ENCODE results near the gene LRRTM4. TPM values are rescaled to one million over a fixed set of nuclear protein-coding genes. Genes with fewer than 3 reads are reported as not detected.

The LRRTM4 gene
- total RNA-seq, 1 experiment from 2014 or later, result 0.13 TPM

- no peak for TF ChIP-seq EZH2 (IDR thresholded peaks at IDR 0.05; ENCODE audit: borderline replicate concordance, low read depth, low read length, poor library complexity, severe bottlenecking)
- H3K36me3 ChIP-seq (ENCODE audit: insufficient read depth, low read length, poor library complexity, severe bottlenecking), result no peaks in the 10 kb centered on the region
- ChIA-PET CTCF (no interaction called here), POLR2A (ENCODE audit: low non-redundant PET) (no interaction called here)
- no peaks in the 10 kb centered on the region for H3K4me1 ChIP-seq (ENCODE audit: insufficient read depth, low read length, poor library complexity, severe bottlenecking)
- no TSS peak for BruUV-seq (replicated peaks)
- intact Hi-C loops (cut with micrococcal nuclease; ENCODE audit: unreplicated experiment), result no loop called here
- H3K27me3 ChIP-seq (replicated peaks; ENCODE audit: insufficient read depth, low read depth, low read length, poor library complexity), result no peaks in the 10 kb centered on the region
- H3K4me3 ChIP-seq (ENCODE audit: low read depth, low read length, poor library complexity, severe bottlenecking), result no peak overlapping the region
- H3K27ac ChIP-seq (ENCODE audit: low read depth, low read length, poor library complexity, severe bottlenecking), result no peak overlapping the region
- no peak for DNase-seq (ENCODE audit: low spot score)
- no peaks in the 10 kb centered on the region for H3K9me3 ChIP-seq (ENCODE audit: low read depth, low read length, poor library complexity, severe bottlenecking)
Measured at GRCh38 chr2:77309725-77310124, 212.5 kb downstream of the LRRTM4 start.

- no peak for DNase-seq (ENCODE audit: low spot score)
- intact Hi-C loops (cut with micrococcal nuclease; ENCODE audit: unreplicated experiment), result no loop called here
- Histone ChIP-seq H3K36me3 (ENCODE audit: insufficient read depth, low read length, poor library complexity, severe bottlenecking) (no peaks in the 10 kb centered on the region), H3K27ac (ENCODE audit: low read depth, low read length, poor library complexity, severe bottlenecking) (no peak overlapping the region), H3K4me1 (ENCODE audit: insufficient read depth, low read length, poor library complexity, severe bottlenecking) (no peaks in the 10 kb centered on the region), H3K9me3 (ENCODE audit: low read depth, low read length, poor library complexity, severe bottlenecking) (no peaks in the 10 kb centered on the region), H3K4me3 (ENCODE audit: low read depth, low read length, poor library complexity, severe bottlenecking) (no peak overlapping the region), H3K27me3 (replicated peaks; ENCODE audit: insufficient read depth, low read depth, low read length, poor library complexity) (no peaks in the 10 kb centered on the region)
- POLR2A ChIA-PET (ENCODE audit: low non-redundant PET), result no interaction called here
- CTCF ChIA-PET, result no interaction called here
- no TSS peak for BruUV-seq (replicated peaks)
- TF ChIP-seq CTCF (conservative IDR thresholded peaks at IDR 0.05; ENCODE audit: low read depth, low read length) (no peak), EZH2 (IDR thresholded peaks at IDR 0.05; ENCODE audit: borderline replicate concordance, low read depth, low read length, poor library complexity, severe bottlenecking) (no peak)
Measured at GRCh38 chr2:77301441-77301840, 220.7 kb downstream of the LRRTM4 start.

GRCh38 chr2:77296791-77297190 lies 225.4 kb downstream of the LRRTM4 start:
- no peak for DNase-seq (ENCODE audit: low spot score)
- intact Hi-C loops (cut with micrococcal nuclease; ENCODE audit: unreplicated experiment), result no loop called here

More at GRCh38 chr2:77296791-77297190, 225.4 kb downstream of the LRRTM4 start:
- CTCF ChIA-PET, result no interaction called here
- TF ChIP-seq EZH2 (IDR thresholded peaks at IDR 0.05; ENCODE audit: borderline replicate concordance, low read depth, low read length, poor library complexity, severe bottlenecking), result no peak
- TF ChIP-seq CTCF (conservative IDR thresholded peaks at IDR 0.05; ENCODE audit: low read depth, low read length), result no peak
- no peaks in the 10 kb centered on the region for H3K4me1 ChIP-seq (ENCODE audit: insufficient read depth, low read length, poor library complexity, severe bottlenecking)
- no peaks in the 10 kb centered on the region for H3K27me3 ChIP-seq (replicated peaks; ENCODE audit: insufficient read depth, low read depth, low read length, poor library complexity)
- POLR2A ChIA-PET (ENCODE audit: low non-redundant PET), result no interaction called here
- H3K27ac ChIP-seq (ENCODE audit: low read depth, low read length, poor library complexity, severe bottlenecking), result no peak overlapping the region
- no peak overlapping the region for H3K4me3 ChIP-seq (ENCODE audit: low read depth, low read length, poor library complexity, severe bottlenecking)
- no peaks in the 10 kb centered on the region for H3K9me3 ChIP-seq (ENCODE audit: low read depth, low read length, poor library complexity, severe bottlenecking)
- BruUV-seq (replicated peaks), result no TSS peak
- no peaks in the 10 kb centered on the region for H3K36me3 ChIP-seq (ENCODE audit: insufficient read depth, low read length, poor library complexity, severe bottlenecking)

All from A673 (cell line).